VCaP (cell line): ENCODE measurements around the gene IDI2.

Experiments
- H3K27ac ChIP-seq: fragments of 450-650 bp; 2 replicates; pipeline ENCODE4 v1.5.1; 2017
- CTCF ChIP-seq: fragments of 450-650 bp; conservative IDR thresholded peaks from 2 replicates; pipeline ENCODE4 v1.5.1; 2017; ENCODE audit warnings: mild to moderate bottlenecking, moderate library complexity

The IDI2 gene

DNA sequence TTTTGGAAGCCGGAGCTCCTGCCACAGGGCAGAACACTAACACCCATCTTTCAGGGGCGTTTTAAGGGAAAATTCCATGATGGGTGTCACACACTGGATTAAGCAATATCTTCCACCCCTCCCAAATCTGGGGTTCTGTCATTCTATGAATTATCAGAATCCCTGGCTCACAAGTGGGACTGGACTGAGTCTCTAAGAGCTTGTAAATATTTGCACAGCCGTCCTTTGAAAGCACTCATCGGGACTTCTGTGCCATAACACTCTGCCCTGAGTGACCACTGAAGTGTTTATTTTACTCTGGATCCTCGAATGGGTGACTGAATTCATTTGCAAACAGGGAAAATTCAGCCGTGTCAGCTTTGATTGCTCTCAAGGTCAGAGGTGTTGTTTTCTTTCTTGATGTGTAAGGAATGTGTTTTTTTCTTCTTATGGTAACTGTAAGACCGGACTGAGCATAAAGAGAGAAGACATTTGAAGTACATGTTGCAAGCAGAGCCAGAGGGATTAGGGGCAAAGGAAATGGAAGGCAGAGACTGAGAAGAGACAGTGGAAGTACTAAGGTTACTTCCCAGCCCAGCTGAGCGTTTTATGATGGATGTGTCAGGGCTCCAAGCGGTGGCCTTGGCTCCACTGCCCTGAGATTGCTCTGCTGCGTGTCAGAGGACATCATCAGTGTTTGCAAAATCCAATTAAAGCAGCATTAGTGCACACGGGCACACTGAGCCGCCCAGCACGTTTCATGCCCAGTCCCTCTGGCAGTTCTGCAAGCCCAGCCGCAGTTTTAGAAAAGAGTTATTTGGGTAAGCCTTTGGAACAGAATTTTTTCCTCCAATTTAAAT lies 55.1 kb downstream of the IDI2 start:
- no peak for TF ChIP-seq CTCF
- peak overlapping the region; percentile 60 for H3K27ac ChIP-seq

GRCh38 chr10:969473-970150 lies 56.0 kb downstream of the IDI2 start:
- peak overlapping the region; percentile 60 for H3K27ac ChIP-seq
- no peak for TF ChIP-seq CTCF
